ENCODE measurements around the gene SERPINA12.

The SERPINA12 gene

DNA sequence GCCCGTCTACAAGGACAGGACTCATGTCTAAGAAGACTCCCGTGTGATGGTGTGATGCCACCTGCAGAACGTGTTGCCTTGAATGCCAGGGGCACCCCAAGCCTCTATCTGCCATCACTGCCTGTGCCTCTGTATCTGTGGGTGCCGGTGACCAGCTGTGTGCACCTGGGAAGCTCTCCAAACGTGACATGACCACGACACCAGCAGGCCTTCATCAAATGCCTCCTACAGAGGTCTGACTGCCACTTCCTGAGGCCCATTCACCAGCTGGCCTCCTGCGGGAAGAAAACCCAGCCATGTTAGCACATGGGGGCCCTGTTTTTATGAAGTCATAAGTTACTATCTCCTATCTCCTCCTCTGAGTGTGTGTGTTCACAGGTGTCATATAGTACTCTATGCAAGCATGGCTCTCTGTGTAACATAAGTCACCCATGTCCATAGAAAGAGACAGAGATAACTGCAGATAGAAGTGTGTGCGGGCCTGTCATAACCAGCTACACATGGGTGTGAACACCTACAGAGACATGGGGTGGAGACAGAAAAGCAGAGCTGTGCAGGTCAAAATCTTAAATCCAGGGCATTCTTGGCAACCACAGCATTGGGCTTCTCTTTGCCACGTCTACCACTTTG, 33.7 kb upstream of the SERPINA12 start:
- no peak overlapping the region for H3K4me3 ChIP-seq (replicated peaks in 1 of 2; ENCODE audit: low read depth in 2 of 2, low read length in 2 of 2)
- no peak for DNase-seq (ENCODE audit: low read depth in 2 of 2)
- TF ChIP-seq, protein P1, sequence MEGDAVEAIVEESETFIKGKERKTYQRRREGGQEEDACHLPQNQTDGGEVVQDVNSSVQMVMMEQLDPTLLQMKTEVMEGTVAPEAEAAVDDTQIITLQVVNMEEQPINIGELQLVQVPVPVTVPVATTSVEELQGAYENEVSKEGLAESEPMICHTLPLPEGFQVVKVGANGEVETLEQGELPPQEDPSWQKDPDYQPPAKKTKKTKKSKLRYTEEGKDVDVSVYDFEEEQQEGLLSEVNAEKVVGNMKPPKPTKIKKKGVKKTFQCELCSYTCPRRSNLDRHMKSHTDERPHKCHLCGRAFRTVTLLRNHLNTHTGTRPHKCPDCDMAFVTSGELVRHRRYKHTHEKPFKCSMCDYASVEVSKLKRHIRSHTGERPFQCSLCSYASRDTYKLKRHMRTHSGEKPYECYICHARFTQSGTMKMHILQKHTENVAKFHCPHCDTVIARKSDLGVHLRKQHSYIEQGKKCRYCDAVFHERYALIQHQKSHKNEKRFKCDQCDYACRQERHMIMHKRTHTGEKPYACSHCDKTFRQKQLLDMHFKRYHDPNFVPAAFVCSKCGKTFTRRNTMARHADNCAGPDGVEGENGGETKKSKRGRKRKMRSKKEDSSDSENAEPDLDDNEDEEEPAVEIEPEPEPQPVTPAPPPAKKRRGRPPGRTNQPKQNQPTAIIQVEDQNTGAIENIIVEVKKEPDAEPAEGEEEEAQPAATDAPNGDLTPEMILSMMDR (IDR thresholded peaks at IDR 0.05; ENCODE audit: low read depth, low read length): no peak

DNA sequence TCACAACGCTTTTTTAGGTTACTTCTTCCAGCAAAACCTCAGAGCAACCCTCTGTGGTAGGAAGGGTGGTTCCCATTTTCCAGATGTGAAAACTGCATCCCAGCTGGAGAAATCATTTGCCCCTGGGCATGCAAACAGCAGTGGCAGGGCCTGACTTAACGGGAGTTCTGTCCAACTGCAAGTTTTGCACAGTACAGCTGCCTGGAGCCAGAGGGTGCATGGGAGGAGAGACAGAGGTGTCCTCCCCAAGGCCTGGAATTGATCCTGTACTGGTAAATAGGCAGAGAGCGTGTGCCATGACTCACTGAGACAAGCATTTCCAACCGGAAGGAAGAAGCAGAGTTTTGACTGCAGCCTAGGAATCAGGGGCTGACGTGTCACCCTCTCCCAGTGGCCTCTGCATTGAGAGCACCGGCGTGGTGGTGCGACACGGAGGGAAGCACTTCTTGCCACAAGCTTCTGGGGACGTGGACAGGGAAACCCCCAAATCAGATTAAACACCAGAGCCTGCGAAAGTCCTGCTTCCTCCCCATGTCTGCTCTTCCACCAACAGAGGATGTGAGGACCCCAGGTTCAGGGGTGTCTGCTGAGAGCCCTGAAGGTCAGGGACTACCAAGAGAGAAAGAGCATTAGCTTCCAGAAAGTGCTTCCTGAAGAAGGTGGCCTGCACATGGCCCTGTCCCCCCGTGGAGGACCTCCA, 33.0 kb upstream of the SERPINA12 start:
- TF ChIP-seq, protein P1 (IDR thresholded peaks at IDR 0.05; ENCODE audit: low read depth, low read length): no peak
- H3K4me3 ChIP-seq (replicated peaks in 1 of 2; ENCODE audit: low read depth in 2 of 2, low read length in 2 of 2): no peak overlapping the region
- DNase-seq (ENCODE audit: low read depth in 2 of 2): peak; percentile 43 to 80

DNA sequence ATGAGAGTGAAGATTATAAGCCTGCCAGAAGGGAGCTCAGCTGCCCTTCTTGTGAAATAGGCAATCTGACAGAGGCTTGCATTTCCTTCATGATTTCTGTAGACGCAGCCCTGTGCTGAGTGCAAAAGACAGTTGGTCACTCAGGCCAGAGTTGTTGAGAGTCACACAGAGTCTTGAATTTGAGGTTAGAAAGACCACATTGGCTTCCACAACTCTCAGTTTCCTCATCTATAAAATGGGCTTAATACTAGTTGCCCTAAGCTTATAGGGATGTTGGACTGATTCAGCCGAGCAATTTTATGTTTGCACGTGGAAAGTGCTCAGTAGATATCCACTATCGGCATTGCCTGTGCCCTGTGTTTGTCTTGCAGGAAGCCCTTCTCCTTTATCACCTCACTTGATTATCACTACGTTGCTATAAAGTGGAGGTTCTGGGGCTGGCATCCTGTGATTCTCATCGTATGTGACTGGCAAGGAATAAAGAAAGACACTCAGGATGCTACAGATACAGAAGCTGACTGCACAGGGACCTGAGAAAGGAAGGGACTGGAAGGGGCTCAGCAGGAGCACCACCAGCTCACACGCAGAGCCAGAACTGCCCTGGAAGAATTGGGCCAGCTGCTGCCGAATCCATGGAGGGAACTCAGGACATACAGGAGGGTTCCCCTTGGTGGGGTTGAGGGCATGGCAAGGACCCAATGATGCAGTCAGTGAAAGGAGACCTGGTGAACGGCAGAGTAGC, 32.1 kb upstream of the SERPINA12 start:
- no peak overlapping the region for H3K4me3 ChIP-seq (replicated peaks in 1 of 2; ENCODE audit: low read depth in 2 of 2, low read length in 2 of 2)
- TF ChIP-seq, protein P1 (IDR thresholded peaks at IDR 0.05; ENCODE audit: low read depth, low read length): no peak
- DNase-seq (ENCODE audit: low read depth in 2 of 2): peak in 1 of 2 donors; percentile 10

GRCh38 chr14:94540031-94540794, 30.9 kb upstream of the SERPINA12 start:
- no peak overlapping the region for H3K4me3 ChIP-seq (replicated peaks in 1 of 2; ENCODE audit: low read depth in 2 of 2, low read length in 2 of 2)
- DNase-seq (ENCODE audit: low read depth in 2 of 2): peak; percentile 64 to 77
- TF ChIP-seq, protein P1 (IDR thresholded peaks at IDR 0.05; ENCODE audit: low read depth, low read length): peak; percentile 5

- no peak overlapping the region for H3K4me3 ChIP-seq (replicated peaks in 1 of 2; ENCODE audit: low read depth in 2 of 2, low read length in 2 of 2)
- TF ChIP-seq, protein P1 (IDR thresholded peaks at IDR 0.05; ENCODE audit: low read depth, low read length): no peak
- no peak for DNase-seq (ENCODE audit: low read depth in 2 of 2)
Measured at GRCh38 chr14:94539181-94539580, 29.9 kb upstream of the SERPINA12 start.

DNA sequence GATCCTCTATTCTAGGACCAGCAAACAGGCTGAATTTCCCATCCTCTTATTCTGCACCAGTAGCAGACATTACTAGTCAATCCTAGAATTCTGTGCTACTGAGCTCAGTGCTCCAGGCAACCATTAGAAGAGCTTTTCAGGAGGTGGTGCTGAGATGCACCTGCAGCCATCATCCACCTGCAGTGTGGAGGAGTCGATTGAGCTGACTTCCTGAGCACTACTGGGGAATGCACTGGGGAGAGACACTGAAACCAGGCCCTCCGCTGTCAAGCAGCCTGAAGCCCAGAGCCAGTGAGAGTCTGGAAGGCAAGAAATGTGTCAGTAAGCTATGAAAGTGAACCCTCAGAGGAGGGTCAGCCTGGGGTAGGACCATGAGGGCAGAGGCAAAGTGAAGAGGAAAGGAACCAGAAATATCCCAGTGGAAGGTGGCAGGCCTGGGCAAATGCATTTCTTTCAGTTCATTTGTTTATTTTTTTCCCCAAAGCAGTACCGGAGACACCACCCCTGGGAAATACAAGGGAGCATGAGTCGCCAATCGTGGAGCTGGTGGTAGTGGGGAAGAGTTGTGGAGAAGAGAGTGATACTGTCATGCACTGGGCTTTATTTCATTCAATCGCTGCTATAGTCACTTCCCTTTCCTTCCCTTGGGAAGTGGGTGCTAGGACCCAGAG, 28.9 kb upstream of the SERPINA12 start:
- TF ChIP-seq, protein P1 (IDR thresholded peaks at IDR 0.05; ENCODE audit: low read depth, low read length): no peak
- H3K4me3 ChIP-seq (replicated peaks in 1 of 2; ENCODE audit: low read depth in 2 of 2, low read length in 2 of 2): no peak overlapping the region
- no peak for DNase-seq (ENCODE audit: low read depth in 2 of 2)
